Common myeloid progenitor, CD34-positive (primary cell): ENCODE data around the gene FGD2.

Experiments
- CTCF ChIA-PET: fragments of 350-600 bp; sonication (Branson Sonifier 250); formaldehyde crosslinking; loops from one replicate; lab custom pipeline; 2021; ENCODE audit warnings: antibody characterized with exemption; lab: Charles Lee
- POLR2A ChIA-PET: fragments of 350-600 bp; sonication (Branson Sonifier 250); formaldehyde crosslinking; loops from one replicate; lab custom pipeline; 2021; ENCODE audit warnings: antibody characterized with exemption; lab: Charles Lee
- DNase-seq, 3 donors: peaks; one replicate each; pipeline versions ENCODE4 v3.0.0 to v3.0.0-alpha.2; 2013
- H3K27ac ChIP-seq, 2 experiments: 1 replicate in 1 of 2; 2 replicates in 1 of 2; pipeline ENCODE4 v1.7.0; 2013; ENCODE audit warnings: inconsistent platforms in 2 of 2, low read length in 2 of 2, mild to moderate bottlenecking in 2 of 2, low read depth in 1 of 2, moderate library complexity in 1 of 2; ENCODE audit not compliant: severe bottlenecking in 2 of 2, insufficient read depth in 1 of 2, poor library complexity in 1 of 2
- H3K27me3 ChIP-seq, 5 experiments: replicated peaks in 2 of 5; 1 replicate in 3 of 5; 2 replicates in 2 of 5; pipeline versions ENCODE4 v1.6.1 to v1.7.0; 2013; ENCODE audit warnings: low read length in 4 of 5, mild to moderate bottlenecking in 2 of 5, moderate library complexity in 2 of 5, inconsistent platforms in 1 of 5; ENCODE audit not compliant: insufficient read depth in 5 of 5, control insufficient read depth in 4 of 5
- H3K36me3 ChIP-seq, 4 experiments: 1 replicate in 2 of 4; 2 replicates in 2 of 4; pipeline versions ENCODE4 v1.6.1 to v1.7.0; 2013; ENCODE audit warnings: low read length in 3 of 4, control low read depth in 1 of 4, mild to moderate bottlenecking in 1 of 4; ENCODE audit not compliant: control insufficient read depth in 4 of 4, insufficient read depth in 4 of 4
- H3K4me1 ChIP-seq, 4 experiments: 1 replicate in 3 of 4; 2 replicates in 1 of 4; pipeline versions ENCODE4 v1.6.1 to v1.7.1; 2013; ENCODE audit warnings: low read length in 3 of 4, mild to moderate bottlenecking in 3 of 4, control low read depth in 1 of 4, inconsistent platforms in 1 of 4, moderate library complexity in 1 of 4; ENCODE audit not compliant: control insufficient read depth in 4 of 4, insufficient read depth in 4 of 4; ENCODE audit errors: control extremely low read depth in 1 of 4
- H3K4me3 ChIP-seq, 7 experiments: 1 replicate in 4 of 7; 2 replicates in 3 of 7; pipeline versions ENCODE4 v1.5.1 to v1.7.0; 2013; ENCODE audit warnings: mild to moderate bottlenecking in 7 of 7, low read length in 6 of 7, moderate library complexity in 6 of 7, inconsistent platforms in 2 of 7, low read depth in 2 of 7, control low read depth in 1 of 7; ENCODE audit not compliant: insufficient read depth in 4 of 7, control insufficient read depth in 1 of 7; ENCODE audit errors: extremely low read depth in 1 of 7
- H3K9me3 ChIP-seq, 5 experiments: 1 replicate in 4 of 5; 2 replicates in 1 of 5; pipeline versions ENCODE4 v1.6.1 to v1.7.1; 2013; ENCODE audit warnings: low read length in 4 of 5, mild to moderate bottlenecking in 2 of 5, inconsistent platforms in 1 of 5, low read depth in 1 of 5, moderate library complexity in 1 of 5; ENCODE audit not compliant: control insufficient read depth in 4 of 5, insufficient read depth in 2 of 5; ENCODE audit errors: control extremely low read depth in 1 of 5
- WGBS: methylation state at CpG from one replicate; pipeline ENCODE4 v1.1.5; 2013; ENCODE audit not compliant: insufficient coverage; 5-methylcytosine and 5-hydroxymethylcytosine counted together

The FGD2 gene

DNA sequence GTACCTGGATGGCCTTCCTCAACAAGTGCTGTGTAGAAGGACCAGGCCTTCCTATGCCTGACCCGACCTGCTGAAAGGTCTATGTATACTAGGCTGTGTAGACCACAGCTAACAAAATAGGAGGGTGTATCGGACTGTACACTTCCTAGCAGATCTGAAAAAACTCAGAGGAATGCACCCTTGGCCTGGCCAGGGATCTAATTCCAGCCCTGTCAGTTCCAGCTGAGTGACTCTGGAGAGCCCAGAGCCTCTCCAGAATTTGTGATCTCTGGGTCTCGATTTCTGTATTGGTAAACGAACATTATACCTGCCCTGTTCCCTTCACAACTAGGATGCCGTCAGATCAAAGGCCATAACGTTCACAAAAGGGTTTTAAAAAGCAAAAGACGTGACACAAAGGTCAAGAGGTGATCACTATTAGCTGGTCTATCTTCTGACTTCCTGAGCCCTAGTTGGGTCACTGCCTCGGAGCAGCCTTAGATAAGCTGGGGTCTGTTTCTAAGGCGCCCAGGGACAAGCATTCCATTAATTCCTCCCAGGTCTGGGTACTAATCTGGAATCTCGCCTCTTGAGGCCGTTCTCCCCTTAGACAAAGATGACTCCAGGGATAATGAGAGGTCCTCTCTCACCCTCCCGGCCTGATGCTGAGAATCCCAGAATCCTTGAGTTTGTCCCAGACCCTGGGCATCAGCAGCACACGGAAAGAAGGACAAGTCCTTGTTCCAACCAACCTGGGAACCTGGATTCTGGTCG, 33.4 kb upstream of the FGD2 start:
- Histone ChIP-seq H3K27ac (no peak overlapping the region), H3K4me3 (no peak overlapping the region), H3K27me3 (no peaks in the 10 kb centered on the region), H3K9me3 (no peaks in the 10 kb centered on the region), H3K36me3 (peaks cover 23 to 100% (median 83%) of the 10 kb centered on the region in 4 experiments), H3K4me1 (no peaks in the 10 kb centered on the region)
- ChIA-PET POLR2A (interaction anchor here (0.6 kb wide), 1 partner anchor 324 kb away, joined by 4 read pairs; no protein-coding TSS in a partner anchor), CTCF (interaction anchor here (0.8 to 4.8 kb wide), 2 partner anchors 8 to 87 kb away, joined by 3 to 21 read pairs; no protein-coding TSS in a partner anchor)
- DNase-seq: no peak
- WGBS: 79% methylated on average over 13 of the region's 14 CpGs

GRCh38 chr6:36973190-36973589, 32.3 kb upstream of the FGD2 start:
- Histone ChIP-seq H3K4me3 (no peak overlapping the region), H3K27ac (no peak overlapping the region), H3K27me3 (no peaks in the 10 kb centered on the region), H3K36me3 (peaks cover 23 to 100% (median 82%) of the 10 kb centered on the region in 4 experiments), H3K9me3 (no peaks in the 10 kb centered on the region), H3K4me1 (no peaks in the 10 kb centered on the region)
- DNase-seq: no peak
- ChIA-PET POLR2A (no interaction called here), CTCF (interaction anchor here (0.7 to 4.8 kb wide), 3 partner anchors 7 to 209 kb away, joined by 3 to 21 read pairs (median 3); no protein-coding TSS in a partner anchor)
- WGBS: no CpG with 5 or more reads among the region's 1 CpG

DNA sequence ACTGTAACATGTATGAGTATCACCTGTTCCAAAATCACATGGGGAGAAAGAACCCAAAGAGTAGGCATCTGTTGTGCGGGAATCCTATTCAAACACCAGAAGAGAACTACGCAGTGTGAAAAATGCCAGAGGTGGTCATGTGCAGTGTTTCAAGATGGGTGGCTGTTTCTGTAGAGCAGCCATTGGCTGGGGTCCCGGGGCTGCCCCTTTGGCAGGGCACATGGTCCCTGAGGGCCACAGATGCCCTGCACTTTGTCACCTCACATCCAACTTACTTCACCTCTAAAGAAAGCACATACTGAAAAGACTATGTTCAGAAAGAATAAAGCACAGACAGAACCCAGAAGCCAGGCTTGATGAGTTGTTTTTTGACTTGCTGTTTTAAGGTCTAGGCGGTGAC, 31.8 kb upstream of the FGD2 start:
- ChIA-PET CTCF (no interaction called here), POLR2A (no interaction called here)
- Histone ChIP-seq H3K4me3 (no peak overlapping the region), H3K36me3 (peaks cover 23 to 100% (median 82%) of the 10 kb centered on the region in 4 experiments), H3K27me3 (no peaks in the 10 kb centered on the region), H3K9me3 (no peaks in the 10 kb centered on the region), H3K27ac (no peak overlapping the region), H3K4me1 (no peaks in the 10 kb centered on the region)
- 79% methylated on average over 2 of the region's 4 CpGs for WGBS
- no peak for DNase-seq

DNA sequence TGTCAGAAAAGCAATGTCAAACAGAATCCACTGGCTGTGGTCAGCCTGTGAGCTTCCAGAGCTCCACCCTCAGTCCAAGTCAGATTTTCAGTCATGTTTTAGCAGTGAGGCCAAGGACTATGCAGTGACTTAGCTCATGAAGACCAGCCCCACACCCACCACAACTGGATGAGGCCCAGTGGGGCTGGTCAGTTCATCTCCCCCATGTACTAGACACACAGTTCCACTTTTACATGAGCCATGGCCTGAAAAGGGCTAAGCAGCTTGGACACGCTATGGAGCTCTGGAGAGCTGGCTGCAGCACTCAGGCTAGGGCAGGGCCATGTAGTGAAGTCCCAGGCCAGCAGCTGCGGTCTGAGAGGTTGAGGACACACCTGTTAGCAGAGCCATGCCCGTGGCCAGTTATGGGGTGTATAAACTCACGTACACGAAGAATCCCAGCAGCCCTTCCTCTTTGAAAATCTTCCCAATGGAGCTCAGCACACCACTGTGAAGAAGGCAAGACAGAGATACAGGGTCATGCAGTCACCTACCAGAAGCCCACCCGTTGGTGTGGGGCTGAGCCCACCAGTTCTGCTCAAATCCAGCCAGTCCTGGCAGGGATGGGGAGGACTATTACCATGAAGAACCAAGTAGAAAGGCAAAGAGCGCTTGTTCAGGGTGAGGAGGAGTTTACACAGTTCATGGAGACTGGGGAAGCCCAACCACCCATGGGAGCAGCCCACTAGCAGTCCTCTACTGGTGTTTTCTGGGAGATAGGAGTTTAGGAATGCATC, 30.0 kb upstream of the FGD2 start:
- Histone ChIP-seq H3K27me3 (no peaks in the 10 kb centered on the region), H3K4me1 (no peaks in the 10 kb centered on the region), H3K9me3 (no peaks in the 10 kb centered on the region), H3K27ac (no peak overlapping the region), H3K4me3 (no peak overlapping the region), H3K36me3 (peaks cover 21 to 92% (median 65%) of the 10 kb centered on the region in 4 experiments)
- CTCF ChIA-PET: interaction anchor here (0.9 to 3.4 kb wide), 9 partner anchors 9 to 197 kb away, joined by 3 to 20 read pairs (median 4); partner anchors contain the start of gene PPIL1
- no peak for DNase-seq
- POLR2A ChIA-PET: interaction anchor here (0.6 kb wide), 1 partner anchor 232 kb away, joined by 3 read pairs; no protein-coding TSS in a partner anchor
- 100% methylated on average over 7 of the region's 7 CpGs for WGBS

- Histone ChIP-seq H3K4me1 (no peaks in the 10 kb centered on the region), H3K27ac (no peak overlapping the region), H3K9me3 (no peaks in the 10 kb centered on the region), H3K36me3 (peaks cover 21 to 92% (median 62%) of the 10 kb centered on the region in 4 experiments), H3K4me3 (no peak overlapping the region), H3K27me3 (no peaks in the 10 kb centered on the region)
- ChIA-PET POLR2A (no interaction called here), CTCF (interaction anchor here (0.9 to 3.4 kb wide), 9 partner anchors 9 to 196 kb away, joined by 3 to 20 read pairs (median 4); partner anchors contain the start of gene PPIL1)
- no peak for DNase-seq
- 100% methylated on average over 1 of the region's 4 CpGs for WGBS
Observed at GRCh38 chr6:36976007-36976264, 29.5 kb upstream of the FGD2 start.

- Histone ChIP-seq H3K36me3 (peaks cover 19 to 92% (median 58%) of the 10 kb centered on the region in 4 experiments), H3K9me3 (no peaks in the 10 kb centered on the region), H3K4me3 (no peak overlapping the region), H3K27me3 (no peaks in the 10 kb centered on the region), H3K27ac (no peak overlapping the region), H3K4me1 (no peaks in the 10 kb centered on the region)
- ChIA-PET CTCF (interaction anchor here (0.9 to 3.4 kb wide), 8 partner anchors 8 to 196 kb away, joined by 3 to 20 read pairs (median 4); no protein-coding TSS in a partner anchor), POLR2A (interaction anchor here (1.0 kb wide), 1 partner anchor 10 kb away, joined by 3 read pairs; the partner anchor contains the start of gene MTCH1)
- WGBS: 92% methylated on average over 7 of the region's 7 CpGs
- DNase-seq: no peak
Observed at GRCh38 chr6:36976509-36976908, 28.9 kb upstream of the FGD2 start.
